Ascending aorta (tissue), 2 donors: Measurements from ENCODE around the gene TCAP. TPM values are rescaled to one million over a fixed set of nuclear protein-coding genes. Genes with fewer than 3 reads are reported as not detected.
A peak's percentile ranks its signal among the peaks of the same experiment; 100 is the strongest.

Experiments used
- DNase-seq, 2 donors: peaks; one replicate each; pipeline ENCODE4 v3.0.0-alpha.2; 2019; ENCODE audit warnings: low spot score in 2 of 2
- H3K27ac ChIP-seq, 2 donors: fragments of 200-600 bp; sonication (generic); one replicate each; pipeline ENCODE4 v1.5.1; 2016 to 2017; ENCODE audit warnings: mild to moderate bottlenecking in 1 of 2
- H3K27me3 ChIP-seq: fragments of 200-600 bp; sonication (generic); one replicate; pipeline ENCODE4 v1.5.1; 2017
- H3K36me3 ChIP-seq, 2 donors: fragments of 200-600 bp; sonication (generic); one replicate each; pipeline ENCODE4 v1.5.1; 2016
- H3K4me1 ChIP-seq, 2 donors: fragments of 200-600 bp; sonication (generic); one replicate each; pipeline ENCODE4 v1.5.1; 2016 to 2017; ENCODE audit warnings: mild to moderate bottlenecking in 1 of 2
- H3K4me3 ChIP-seq, 2 donors: fragments of 200-600 bp; sonication (generic); one replicate each; pipeline ENCODE4 v1.5.1; 2016 to 2017; ENCODE audit warnings: mild to moderate bottlenecking in 1 of 2
- H3K9me3 ChIP-seq, 2 donors: fragments of 200-600 bp; sonication (generic); one replicate each; pipeline ENCODE4 v1.5.1; 2016
- intact Hi-C: fragments of 100-400 bp; cut with DNase I; formaldehyde crosslinking; loops from one replicate; pipeline ENCODE4 v1.15.1; 2023
- total RNA-seq: library from RNA; depleted of rRNA; stranded (reverse); fragments of >200 nt; gene quantifications from one replicate; pipeline ENCODE4 v1.1.0, GENCODE V29; 2016
- TF ChIP-seq, protein P1 (sequence below), 3 experiments: fragments of 200-600 bp in 2 of 3; fragments of 450-650 bp in 1 of 3; sonication (generic) in 2 of 3; IDR thresholded peaks; one replicate each; pipeline ENCODE4 v1.5.1; 2016 to 2019; ENCODE audit warnings: antibody characterized with exemption in 3 of 3, mild to moderate bottlenecking in 1 of 3, moderate library complexity in 1 of 3

TCAP gene
- total RNA-seq, 1 donor from 2014 or later: not detected

DNA sequence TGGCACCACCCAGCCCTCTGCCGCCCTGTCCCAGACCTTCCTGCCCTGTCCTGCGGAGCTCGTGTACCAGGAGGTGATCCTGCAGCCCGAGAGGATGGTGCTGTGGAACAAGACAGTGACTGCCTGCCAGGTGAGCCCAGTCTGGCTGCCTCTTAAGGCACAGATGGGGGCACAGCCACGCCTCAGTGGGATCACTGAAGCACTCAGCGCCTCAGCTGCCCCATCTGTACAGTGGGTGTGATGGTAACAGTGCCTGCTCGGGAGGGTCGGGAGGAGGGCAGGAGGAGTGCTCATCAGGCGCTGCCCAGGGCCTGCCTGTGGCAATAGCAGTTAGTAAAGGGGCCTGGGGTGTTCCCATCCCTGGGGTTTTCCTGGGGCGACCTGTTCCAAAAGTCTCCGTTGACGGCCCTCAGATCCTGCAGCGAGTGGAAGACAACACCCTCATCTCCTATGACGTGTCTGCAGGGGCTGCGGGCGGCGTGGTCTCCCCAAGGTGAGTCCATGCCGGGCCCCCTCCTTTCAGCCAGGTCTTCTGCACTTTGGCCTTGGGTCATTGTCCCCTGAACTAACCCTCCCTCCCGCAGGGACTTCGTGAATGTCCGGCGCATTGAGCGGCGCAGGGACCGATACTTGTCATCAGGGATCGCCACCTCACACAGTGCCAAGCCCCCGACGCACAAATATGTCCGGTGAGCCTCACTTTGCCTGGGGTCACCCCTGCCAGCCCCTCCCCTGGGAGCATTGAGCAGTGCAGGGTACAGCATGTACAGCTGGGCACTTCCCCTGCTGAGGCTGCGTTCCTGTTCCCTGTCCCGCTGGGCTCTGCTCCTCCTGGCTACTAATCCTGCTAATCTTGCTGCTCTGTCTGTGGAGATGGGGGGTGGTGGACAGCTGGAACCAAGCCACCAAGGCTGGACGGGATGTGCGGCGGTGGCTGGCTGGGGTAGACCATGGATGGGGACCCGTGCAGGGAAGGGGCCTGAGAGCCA is 4.5 kb upstream of the TCAP start:
- Histone ChIP-seq H3K9me3 (no peaks in the 10 kb centered on the region), H3K4me3 (no peak overlapping the region), H3K27ac (no peak overlapping the region), H3K4me1 (peaks cover 15 to 28% of the 10 kb centered on the region in 2 donors), H3K27me3 (no peaks in the 10 kb centered on the region), H3K36me3 (peaks cover 34 to 38% of the 10 kb centered on the region in 2 donors)
- DNase-seq: no peak
- intact Hi-C loops: no loop called here
- TF ChIP-seq, protein P1, sequence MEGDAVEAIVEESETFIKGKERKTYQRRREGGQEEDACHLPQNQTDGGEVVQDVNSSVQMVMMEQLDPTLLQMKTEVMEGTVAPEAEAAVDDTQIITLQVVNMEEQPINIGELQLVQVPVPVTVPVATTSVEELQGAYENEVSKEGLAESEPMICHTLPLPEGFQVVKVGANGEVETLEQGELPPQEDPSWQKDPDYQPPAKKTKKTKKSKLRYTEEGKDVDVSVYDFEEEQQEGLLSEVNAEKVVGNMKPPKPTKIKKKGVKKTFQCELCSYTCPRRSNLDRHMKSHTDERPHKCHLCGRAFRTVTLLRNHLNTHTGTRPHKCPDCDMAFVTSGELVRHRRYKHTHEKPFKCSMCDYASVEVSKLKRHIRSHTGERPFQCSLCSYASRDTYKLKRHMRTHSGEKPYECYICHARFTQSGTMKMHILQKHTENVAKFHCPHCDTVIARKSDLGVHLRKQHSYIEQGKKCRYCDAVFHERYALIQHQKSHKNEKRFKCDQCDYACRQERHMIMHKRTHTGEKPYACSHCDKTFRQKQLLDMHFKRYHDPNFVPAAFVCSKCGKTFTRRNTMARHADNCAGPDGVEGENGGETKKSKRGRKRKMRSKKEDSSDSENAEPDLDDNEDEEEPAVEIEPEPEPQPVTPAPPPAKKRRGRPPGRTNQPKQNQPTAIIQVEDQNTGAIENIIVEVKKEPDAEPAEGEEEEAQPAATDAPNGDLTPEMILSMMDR (IDR thresholded peaks at IDR 0.05): no peak

DNA sequence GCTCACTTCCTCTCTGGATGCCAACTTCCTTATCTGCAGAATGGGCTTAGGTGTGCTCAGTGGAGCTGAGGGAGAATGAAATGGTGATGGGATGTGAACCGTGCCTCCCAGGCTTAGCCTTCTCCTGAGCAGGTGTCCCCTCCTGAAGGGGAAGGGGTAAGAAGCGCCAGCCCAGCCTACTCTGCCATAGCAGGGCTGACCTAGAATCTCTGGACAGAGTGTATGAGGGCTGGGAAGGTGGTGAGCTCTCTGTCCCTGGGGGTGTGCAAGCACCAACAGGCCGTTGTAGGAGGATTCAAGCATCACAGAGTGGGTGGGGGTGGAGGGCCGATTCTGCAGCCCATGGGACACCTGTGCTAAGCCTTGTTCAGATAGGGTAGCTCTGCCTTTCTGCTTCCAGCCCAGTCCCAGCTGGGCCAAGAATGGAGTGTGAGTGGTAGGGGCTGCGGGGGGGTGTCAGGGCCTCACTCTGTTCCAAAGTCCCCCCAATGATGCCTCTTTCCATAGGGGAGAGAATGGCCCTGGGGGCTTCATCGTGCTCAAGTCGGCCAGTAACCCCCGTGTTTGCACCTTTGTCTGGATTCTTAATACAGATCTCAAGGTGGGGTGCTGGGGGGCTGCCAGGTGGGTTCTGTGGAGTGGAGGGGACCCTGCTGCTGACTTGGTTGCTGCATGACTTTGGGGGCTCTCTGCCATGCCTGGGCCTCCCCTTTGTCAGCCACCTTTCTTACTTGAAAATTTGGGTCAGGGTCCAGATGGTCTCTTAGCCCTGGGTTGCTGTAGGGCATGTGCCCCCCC is 3.2 kb upstream of the TCAP start:
- peaks cover 15 to 41% of the 10 kb centered on the region in 2 donors for H3K4me1 ChIP-seq

DNA sequence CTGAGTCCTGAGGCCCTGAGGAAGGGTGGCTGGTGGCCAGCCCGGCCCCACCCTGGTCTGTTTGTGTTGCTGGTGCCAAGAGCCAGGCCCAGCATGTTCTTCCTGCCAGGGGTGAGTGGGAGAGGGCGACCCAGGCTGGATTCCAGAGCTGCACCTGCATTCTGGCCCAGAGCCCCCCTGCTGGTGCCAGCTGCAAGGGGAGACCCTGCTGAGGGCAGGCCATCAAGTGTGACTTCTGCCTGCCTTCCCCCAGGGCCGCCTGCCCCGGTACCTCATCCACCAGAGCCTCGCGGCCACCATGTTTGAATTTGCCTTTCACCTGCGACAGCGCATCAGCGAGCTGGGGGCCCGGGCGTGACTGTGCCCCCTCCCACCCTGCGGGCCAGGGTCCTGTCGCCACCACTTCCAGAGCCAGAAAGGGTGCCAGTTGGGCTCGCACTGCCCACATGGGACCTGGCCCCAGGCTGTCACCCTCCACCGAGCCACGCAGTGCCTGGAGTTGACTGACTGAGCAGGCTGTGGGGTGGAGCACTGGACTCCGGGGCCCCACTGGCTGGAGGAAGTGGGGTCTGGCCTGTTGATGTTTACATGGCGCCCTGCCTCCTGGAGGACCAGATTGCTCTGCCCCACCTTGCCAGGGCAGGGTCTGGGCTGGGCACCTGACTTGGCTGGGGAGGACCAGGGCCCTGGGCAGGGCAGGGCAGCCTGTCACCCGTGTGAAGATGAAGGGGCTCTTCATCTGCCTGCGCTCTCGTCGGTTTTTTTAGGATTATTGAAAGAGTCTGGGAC is 2.4 kb upstream of the TCAP start:
- Histone ChIP-seq H3K4me3 (no peak overlapping the region), H3K27ac (peak overlapping the region; percentile 68 to 74), H3K4me1 (peaks cover 20 to 49% of the 10 kb centered on the region in 2 donors), H3K9me3 (no peaks in the 10 kb centered on the region), H3K36me3 (peaks cover 25 to 28% of the 10 kb centered on the region in 2 donors), H3K27me3 (no peaks in the 10 kb centered on the region)
- TF ChIP-seq, protein P1 (IDR thresholded peaks at IDR 0.05): no peak
- intact Hi-C loops: no loop called here
- DNase-seq: no peak

More for the DNA sequence above, 3.2 kb upstream of the TCAP start:
- TF ChIP-seq, protein P1 (IDR thresholded peaks at IDR 0.05): no peak
- intact Hi-C loops: no loop called here
- Histone ChIP-seq H3K27ac (no peak overlapping the region), H3K36me3 (peaks cover 31 to 33% of the 10 kb centered on the region in 2 donors), H3K27me3 (no peaks in the 10 kb centered on the region), H3K4me3 (no peak overlapping the region), H3K9me3 (no peaks in the 10 kb centered on the region)
- DNase-seq: no peak

DNA sequence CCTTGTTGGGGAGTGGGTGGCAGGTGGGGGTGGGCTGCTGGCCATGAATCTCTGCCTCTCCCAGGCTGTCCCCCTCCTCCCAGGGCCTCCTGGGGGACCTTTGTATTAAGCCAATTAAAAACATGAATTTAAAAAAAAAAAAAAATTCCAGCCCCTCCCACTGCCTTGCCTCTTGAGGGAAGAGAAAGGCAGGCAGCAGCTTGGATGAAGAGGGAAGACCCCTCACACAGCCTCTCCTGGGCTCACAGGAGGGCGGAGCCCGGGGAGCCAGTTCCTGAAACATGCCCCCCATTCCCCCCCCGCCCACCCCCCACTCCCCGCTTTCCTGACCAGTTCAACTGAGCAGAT is 1.8 kb upstream of the TCAP start:
- intact Hi-C loops: no loop called here
- Histone ChIP-seq H3K36me3 (peaks cover 19 to 24% of the 10 kb centered on the region in 2 donors), H3K27me3 (no peaks in the 10 kb centered on the region), H3K4me1 (peaks cover 23 to 54% of the 10 kb centered on the region in 2 donors), H3K4me3 (no peak overlapping the region), H3K9me3 (no peaks in the 10 kb centered on the region), H3K27ac (peak overlapping the region; percentile 68 to 74)
- TF ChIP-seq, protein P1 (IDR thresholded peaks at IDR 0.05): no peak
- DNase-seq: no peak
